NT2/D1 (cell line): ENCODE measurements around the gene UACA.

Source experiments
- SUZ12 ChIP-seq: IDR thresholded peaks from 2 replicates; pipeline ENCODE4 v1.6.1; 2011; ENCODE audit not compliant: insufficient read length, insufficient read depth; ENCODE audit errors: extremely low read depth
- ZNF274 ChIP-seq: IDR thresholded peaks from 2 replicates; pipeline ENCODE4 v1.6.1; 2011; ENCODE audit warnings: mild to moderate bottlenecking, low read depth, low read length

- TF ChIP-seq SUZ12 (no peak), ZNF274 (no peak)
Measured at GRCh38 chr15:70768257-70768883, 5.0 kb upstream of the UACA start.
